Stimulated activated effector memory CD8-positive, alpha-beta T cell treated with anti-CD3 and anti-CD28 coated beads, Interleukin-12 subunit alpha, Interleukin-12 subunit beta, amount 100 ng/mL, for 72 hours (primary cell): ENCODE data around the gene FOLH1.
"Not testable (repeated sequence)": the region's sequence is repeated elsewhere in the genome, so short reads cannot be mapped to it uniquely, and the experiment has no call there.

Experiments
- ATAC-seq: fragments of 150-1000 bp; cut with Tn5 transposase; 2 replicates; pipeline ENCODE4 v1.10.0; 2021
- DNase-seq, 2 donors: peaks; one replicate each; pipeline ENCODE4 v3.0.0; 2021 to 2022; ENCODE audit warnings: low spot score in 2 of 2
- H3K27ac Mint-ChIP-seq: one replicate; pipeline ENCODE4 v1.8.0; 2022; ENCODE audit warnings: mild to moderate bottlenecking, mixed read lengths
- H3K36me3 Mint-ChIP-seq: one replicate; pipeline ENCODE4 v1.8.0; 2022; ENCODE audit warnings: mild to moderate bottlenecking, mixed read lengths
- H3K4me1 Mint-ChIP-seq: one replicate; pipeline ENCODE4 v1.8.0; 2022; ENCODE audit warnings: mixed read lengths
- H3K4me3 Mint-ChIP-seq: one replicate; pipeline ENCODE4 v1.8.0; 2022; ENCODE audit warnings: mild to moderate bottlenecking, mixed read lengths
- H3K9me3 Mint-ChIP-seq: one replicate; pipeline ENCODE4 v1.8.0; 2022; ENCODE audit warnings: mixed read lengths

The FOLH1 gene

DNA sequence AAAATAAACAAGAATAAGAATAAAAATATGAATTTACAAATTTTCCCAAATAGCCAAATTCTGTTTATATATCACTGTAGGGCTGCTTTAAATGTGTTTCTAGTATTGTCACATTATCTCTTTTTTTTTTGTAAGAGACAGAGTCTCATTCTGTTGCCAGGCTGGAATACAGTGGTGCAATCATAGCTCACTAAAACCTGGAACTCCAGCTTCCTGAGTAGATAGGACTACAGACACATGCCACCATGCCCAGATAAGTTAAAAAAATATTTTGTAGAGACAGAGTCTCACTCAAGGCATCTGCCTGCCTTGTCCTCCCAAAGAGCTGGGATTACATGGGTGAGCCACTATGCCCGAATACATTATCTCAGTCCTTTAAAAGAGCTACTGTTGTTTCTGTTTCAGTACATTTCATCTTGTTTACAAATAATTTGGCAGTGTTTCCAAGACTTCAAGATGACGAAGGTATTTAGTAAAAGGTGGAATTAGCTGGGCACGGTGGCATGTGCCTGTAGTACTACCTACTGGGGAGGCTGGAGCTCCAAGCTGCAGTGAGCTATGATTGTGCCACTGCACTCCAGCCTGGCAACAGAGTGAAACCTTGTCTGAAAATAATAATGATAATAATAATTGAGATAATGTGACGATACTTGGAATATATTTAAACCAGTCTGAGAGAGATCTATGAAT lies 6.0 kb downstream of the FOLH1 start:
- no peak overlapping the region for H3K4me3 Mint-ChIP-seq
- ATAC-seq: no peak
- no peaks in the 10 kb centered on the region for H3K4me1 Mint-ChIP-seq
- H3K36me3 Mint-ChIP-seq: no peaks in the 10 kb centered on the region
- no peak for DNase-seq
- H3K27ac Mint-ChIP-seq: no peak overlapping the region
- H3K9me3 Mint-ChIP-seq: peaks cover 6% of the 10 kb centered on the region

- ATAC-seq, H3K4me3 Mint-ChIP-seq, H3K4me1 Mint-ChIP-seq, H3K9me3 Mint-ChIP-seq, DNase-seq, H3K36me3 Mint-ChIP-seq, H3K27ac Mint-ChIP-seq: not testable (repeated sequence)
These were observed 11.6 kb downstream of the FOLH1 start for GRCh38 chr11:49196775-49197174.

DNA sequence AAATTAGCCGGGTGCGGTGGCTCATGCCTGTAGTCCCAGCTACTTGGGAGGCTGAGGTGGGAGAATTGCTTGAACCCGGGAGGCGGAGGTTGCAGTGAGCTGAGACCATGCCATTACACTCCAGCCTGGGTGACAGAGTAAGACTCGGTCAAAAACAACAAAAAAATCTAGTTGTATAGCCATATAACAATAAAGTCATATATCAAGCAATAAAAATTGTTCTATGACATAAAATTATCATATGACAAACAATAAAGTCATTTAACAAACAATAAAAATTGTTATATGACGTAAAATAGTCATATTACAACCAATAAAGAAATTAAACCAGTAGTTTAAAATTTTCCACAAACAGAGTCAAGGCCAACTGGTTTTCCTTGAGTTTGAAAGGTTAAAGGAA lies 12.4 kb downstream of the FOLH1 start:
- DNase-seq, H3K4me3 Mint-ChIP-seq, ATAC-seq, H3K9me3 Mint-ChIP-seq, H3K27ac Mint-ChIP-seq, H3K4me1 Mint-ChIP-seq, H3K36me3 Mint-ChIP-seq: not testable (repeated sequence)

GRCh38 chr11:49190287-49190686 lies 18.1 kb downstream of the FOLH1 start:
- ATAC-seq, DNase-seq, H3K4me3 Mint-ChIP-seq, H3K27ac Mint-ChIP-seq, H3K36me3 Mint-ChIP-seq, H3K9me3 Mint-ChIP-seq, H3K4me1 Mint-ChIP-seq: not testable (repeated sequence)

GRCh38 chr11:49186225-49186624 lies 22.2 kb downstream of the FOLH1 start:
- not testable (repeated sequence) for H3K27ac Mint-ChIP-seq, H3K36me3 Mint-ChIP-seq, H3K9me3 Mint-ChIP-seq, H3K4me1 Mint-ChIP-seq, ATAC-seq, DNase-seq, H3K4me3 Mint-ChIP-seq

DNA sequence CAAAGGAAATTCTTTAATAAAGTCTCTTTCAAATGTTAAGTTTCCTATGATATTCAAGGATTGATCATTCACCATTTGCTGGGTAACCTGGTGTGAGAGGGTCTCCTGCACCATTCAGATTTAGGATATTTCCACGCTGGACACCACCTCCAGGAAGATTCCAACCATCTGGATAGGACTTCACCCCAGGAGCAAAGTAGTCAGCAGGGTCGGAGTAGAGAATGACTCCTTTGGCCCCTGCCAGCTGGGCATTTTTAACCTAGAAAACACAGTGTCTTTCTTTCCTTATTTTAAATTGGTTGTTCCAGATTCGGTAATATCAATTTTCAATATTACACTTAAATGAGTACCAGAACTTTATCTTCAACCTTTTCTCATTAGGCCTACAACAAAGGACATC lies 22.8 kb downstream of the FOLH1 start:
- H3K27ac Mint-ChIP-seq, H3K9me3 Mint-ChIP-seq, H3K36me3 Mint-ChIP-seq, DNase-seq, ATAC-seq, H3K4me1 Mint-ChIP-seq, H3K4me3 Mint-ChIP-seq: not testable (repeated sequence)

DNA sequence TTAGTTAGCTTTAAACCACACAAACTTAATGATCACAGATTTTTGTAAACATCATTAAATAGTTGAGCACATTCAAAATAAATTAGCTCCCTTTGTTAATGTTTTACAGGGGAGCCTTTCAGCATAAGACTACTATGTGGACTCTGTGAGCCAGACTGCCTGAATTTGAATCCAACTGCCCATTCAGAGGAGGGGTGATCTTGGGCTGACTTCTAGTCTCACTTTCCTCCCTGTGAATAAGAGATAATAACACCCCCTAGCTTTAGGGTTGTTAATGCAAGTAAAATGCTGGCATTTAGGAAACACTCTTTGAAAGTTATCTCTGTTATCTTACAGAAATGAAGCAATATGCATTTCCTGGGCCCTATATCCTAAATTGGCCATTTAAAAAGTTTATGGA lies 23.6 kb downstream of the FOLH1 start:
- H3K9me3 Mint-ChIP-seq, H3K27ac Mint-ChIP-seq, ATAC-seq, H3K4me3 Mint-ChIP-seq, DNase-seq, H3K36me3 Mint-ChIP-seq, H3K4me1 Mint-ChIP-seq: not testable (repeated sequence)

GRCh38 chr11:49177936-49178335 lies 30.5 kb downstream of the FOLH1 start:
- not testable (repeated sequence) for H3K27ac Mint-ChIP-seq, DNase-seq, H3K4me3 Mint-ChIP-seq, H3K4me1 Mint-ChIP-seq, ATAC-seq, H3K36me3 Mint-ChIP-seq, H3K9me3 Mint-ChIP-seq

- not testable (repeated sequence) for H3K4me3 Mint-ChIP-seq, H3K36me3 Mint-ChIP-seq, H3K27ac Mint-ChIP-seq, ATAC-seq, DNase-seq, H3K9me3 Mint-ChIP-seq, H3K4me1 Mint-ChIP-seq
These were observed 33.0 kb downstream of the FOLH1 start for GRCh38 chr11:49175378-49175777.

DNA sequence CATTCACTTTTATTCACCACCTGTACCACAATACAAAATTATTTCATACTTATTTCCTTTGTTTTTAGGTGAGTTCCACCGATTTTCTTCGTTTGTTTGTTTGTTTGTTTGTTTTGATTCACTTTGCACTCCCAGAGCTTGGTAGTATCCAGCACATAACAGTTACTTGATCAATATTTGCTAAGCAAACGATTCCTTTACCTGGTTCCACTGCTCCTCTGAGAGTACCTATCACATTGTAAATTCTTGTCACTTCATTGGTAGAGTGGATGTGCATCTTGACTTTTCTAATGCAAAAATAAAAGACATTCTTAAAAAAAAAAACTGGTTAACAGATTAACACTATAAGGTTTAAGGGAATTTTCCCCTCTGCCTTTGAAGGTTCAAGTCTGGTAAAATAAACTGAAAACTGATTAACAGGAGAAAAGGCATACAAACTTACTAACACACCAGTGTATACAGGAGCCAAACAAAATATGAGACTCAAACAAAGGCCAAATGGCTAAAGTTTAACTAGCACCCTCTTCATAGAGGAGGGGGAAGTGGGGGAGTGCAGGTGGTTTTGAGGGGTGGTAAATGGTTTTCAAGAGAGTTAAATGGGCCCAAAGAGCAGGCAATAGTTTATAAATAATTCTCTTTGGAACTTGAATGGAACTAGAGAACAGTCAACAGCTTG lies 33.6 kb downstream of the FOLH1 start:
- not testable (repeated sequence) for ATAC-seq, H3K36me3 Mint-ChIP-seq, H3K4me1 Mint-ChIP-seq, H3K9me3 Mint-ChIP-seq, H3K4me3 Mint-ChIP-seq, DNase-seq, H3K27ac Mint-ChIP-seq

GRCh38 chr11:49171613-49172012 lies 36.8 kb downstream of the FOLH1 start:
- not testable (repeated sequence) for H3K4me3 Mint-ChIP-seq, H3K4me1 Mint-ChIP-seq, ATAC-seq, DNase-seq, H3K27ac Mint-ChIP-seq, H3K36me3 Mint-ChIP-seq, H3K9me3 Mint-ChIP-seq

DNA sequence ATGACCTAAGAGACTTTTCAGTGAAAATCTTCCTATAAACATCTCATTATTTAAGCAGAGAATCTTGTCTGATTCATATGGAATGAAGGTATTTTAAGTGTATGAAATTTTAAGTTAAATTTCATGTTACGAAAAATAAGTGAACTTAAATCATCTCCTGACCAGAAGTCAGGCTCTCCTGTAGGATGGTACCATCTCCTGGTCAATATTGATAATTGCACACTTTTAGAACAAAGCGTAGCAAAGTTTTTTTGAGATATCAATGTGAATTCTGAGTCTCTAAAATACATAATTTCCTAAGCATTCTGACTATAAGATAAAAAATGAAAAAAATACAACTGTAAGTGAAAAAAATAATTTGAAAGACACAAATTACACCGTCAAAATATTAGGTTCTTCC lies 38.8 kb downstream of the FOLH1 start:
- H3K27ac Mint-ChIP-seq: not testable (repeated sequence)

GRCh38 chr11:49168992-49169391 lies 39.4 kb downstream of the FOLH1 start:
- not testable (repeated sequence) for H3K36me3 Mint-ChIP-seq, H3K9me3 Mint-ChIP-seq, DNase-seq, H3K27ac Mint-ChIP-seq, ATAC-seq, H3K4me3 Mint-ChIP-seq, H3K4me1 Mint-ChIP-seq

More for the DNA sequence above, 38.8 kb downstream of the FOLH1 start:
- H3K4me3 Mint-ChIP-seq, ATAC-seq, H3K4me1 Mint-ChIP-seq, H3K36me3 Mint-ChIP-seq, DNase-seq, H3K9me3 Mint-ChIP-seq: not testable (repeated sequence)

GRCh38 chr11:49151211-49151610 lies 57.2 kb downstream of the FOLH1 start:
- ATAC-seq: no peak

GRCh38 chr11:49102356-49102755 lies 106.0 kb downstream of the FOLH1 start:
- H3K27ac Mint-ChIP-seq, H3K4me3 Mint-ChIP-seq, H3K4me1 Mint-ChIP-seq, H3K36me3 Mint-ChIP-seq, H3K9me3 Mint-ChIP-seq, ATAC-seq, DNase-seq: not testable (repeated sequence)

More at GRCh38 chr11:49151211-49151610, 57.2 kb downstream of the FOLH1 start:
- H3K9me3 Mint-ChIP-seq: peaks cover 3% of the 10 kb centered on the region
- no peaks in the 10 kb centered on the region for H3K36me3 Mint-ChIP-seq
- no peaks in the 10 kb centered on the region for H3K4me1 Mint-ChIP-seq
- no peak overlapping the region for H3K4me3 Mint-ChIP-seq
- no peak overlapping the region for H3K27ac Mint-ChIP-seq
- no peak for DNase-seq
